ENCODE results near the gene ASB5.

GRCh38 chr4:176262243-176262642 is 6.8 kb downstream of the ASB5 start:
- TF ChIP-seq, protein P1, sequence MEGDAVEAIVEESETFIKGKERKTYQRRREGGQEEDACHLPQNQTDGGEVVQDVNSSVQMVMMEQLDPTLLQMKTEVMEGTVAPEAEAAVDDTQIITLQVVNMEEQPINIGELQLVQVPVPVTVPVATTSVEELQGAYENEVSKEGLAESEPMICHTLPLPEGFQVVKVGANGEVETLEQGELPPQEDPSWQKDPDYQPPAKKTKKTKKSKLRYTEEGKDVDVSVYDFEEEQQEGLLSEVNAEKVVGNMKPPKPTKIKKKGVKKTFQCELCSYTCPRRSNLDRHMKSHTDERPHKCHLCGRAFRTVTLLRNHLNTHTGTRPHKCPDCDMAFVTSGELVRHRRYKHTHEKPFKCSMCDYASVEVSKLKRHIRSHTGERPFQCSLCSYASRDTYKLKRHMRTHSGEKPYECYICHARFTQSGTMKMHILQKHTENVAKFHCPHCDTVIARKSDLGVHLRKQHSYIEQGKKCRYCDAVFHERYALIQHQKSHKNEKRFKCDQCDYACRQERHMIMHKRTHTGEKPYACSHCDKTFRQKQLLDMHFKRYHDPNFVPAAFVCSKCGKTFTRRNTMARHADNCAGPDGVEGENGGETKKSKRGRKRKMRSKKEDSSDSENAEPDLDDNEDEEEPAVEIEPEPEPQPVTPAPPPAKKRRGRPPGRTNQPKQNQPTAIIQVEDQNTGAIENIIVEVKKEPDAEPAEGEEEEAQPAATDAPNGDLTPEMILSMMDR (conservative IDR thresholded peaks at IDR 0.05), result no peak
- TF ChIP-seq ZFX (IDR thresholded peaks at IDR 0.05), result no peak

Data from C4-2B (cell line).